Left renal pelvis (tissue), 4 donors: ENCODE results near the gene C1QTNF2. TPM values are rescaled to one million over a fixed set of nuclear protein-coding genes. Genes with fewer than 3 reads are reported as not detected.

ENCODE experiments used
- DNase-seq, 4 donors: peaks; one replicate each; pipeline ENCODE4 v3.0.0-alpha.2; 2013; ENCODE audit warnings: low read depth in 4 of 4, low spot score in 3 of 4
- polyA plus RNA-seq, 4 donors: library from polyadenylated mRNA; unstranded; fragments of 120-200 nt; gene quantifications; one replicate each; pipeline ENCODE4 v1.2.1, GENCODE V29; 2013; ENCODE audit not compliant: insufficient read length in 4 of 4

C1QTNF2 gene
- polyA plus RNA-seq, 4 donors, result 1.5 to 27.0 (median 2.4) TPM

- no peak for DNase-seq
These were observed 5.3 kb upstream of the C1QTNF2 start for GRCh38 chr5:160375701-160376100.

GRCh38 chr5:160375166-160375565, 4.7 kb upstream of the C1QTNF2 start:
- DNase-seq, result no peak

- DNase-seq, result no peak
These were observed 868 bp upstream of the C1QTNF2 start for GRCh38 chr5:160371294-160371693.

GRCh38 chr5:160370713-160371034, 248 bp upstream of the C1QTNF2 start:
- DNase-seq, result no peak

DNA sequence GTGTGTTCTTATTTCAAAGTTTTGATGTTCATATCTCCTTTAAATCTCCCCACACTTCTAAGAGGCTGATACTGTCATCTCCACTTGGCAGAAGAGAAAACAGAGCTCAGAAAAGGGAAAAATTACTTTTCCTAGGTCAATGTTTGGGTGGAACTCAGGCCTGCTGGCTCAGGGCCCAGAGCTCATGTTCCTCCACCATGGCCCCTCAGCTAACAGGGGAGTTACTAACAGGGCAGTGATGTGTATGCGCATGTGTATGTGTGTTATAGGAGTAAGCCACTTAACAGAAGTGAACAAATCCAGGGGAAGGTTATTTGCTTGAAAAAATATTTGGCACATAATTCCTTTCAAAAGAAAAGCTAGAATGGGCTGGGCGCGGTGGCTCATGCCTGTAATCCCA, 2.5 kb downstream of the C1QTNF2 start:
- no peak for DNase-seq

GRCh38 chr5:160367261-160367660, 3.2 kb downstream of the C1QTNF2 start:
- DNase-seq, result no peak

DNA sequence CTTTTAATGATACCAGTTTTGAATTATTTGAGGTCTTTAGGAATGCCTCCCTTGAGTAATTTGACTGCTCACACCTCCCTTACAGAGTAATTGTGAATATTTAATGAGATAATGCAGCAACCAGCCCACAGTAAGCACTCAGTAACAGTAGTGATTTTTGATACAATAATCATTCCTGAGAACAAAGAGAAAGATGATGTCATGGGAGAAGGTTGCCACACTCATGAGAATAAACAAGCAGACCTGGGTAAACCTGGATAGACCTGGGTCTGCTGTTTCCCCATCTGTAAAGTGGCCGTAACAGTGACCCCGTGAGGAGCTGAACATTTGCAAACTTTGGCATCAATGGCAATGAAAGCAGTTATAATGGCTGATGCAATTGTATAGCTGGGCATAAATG, 4.2 kb downstream of the C1QTNF2 start:
- DNase-seq, result no peak

DNA sequence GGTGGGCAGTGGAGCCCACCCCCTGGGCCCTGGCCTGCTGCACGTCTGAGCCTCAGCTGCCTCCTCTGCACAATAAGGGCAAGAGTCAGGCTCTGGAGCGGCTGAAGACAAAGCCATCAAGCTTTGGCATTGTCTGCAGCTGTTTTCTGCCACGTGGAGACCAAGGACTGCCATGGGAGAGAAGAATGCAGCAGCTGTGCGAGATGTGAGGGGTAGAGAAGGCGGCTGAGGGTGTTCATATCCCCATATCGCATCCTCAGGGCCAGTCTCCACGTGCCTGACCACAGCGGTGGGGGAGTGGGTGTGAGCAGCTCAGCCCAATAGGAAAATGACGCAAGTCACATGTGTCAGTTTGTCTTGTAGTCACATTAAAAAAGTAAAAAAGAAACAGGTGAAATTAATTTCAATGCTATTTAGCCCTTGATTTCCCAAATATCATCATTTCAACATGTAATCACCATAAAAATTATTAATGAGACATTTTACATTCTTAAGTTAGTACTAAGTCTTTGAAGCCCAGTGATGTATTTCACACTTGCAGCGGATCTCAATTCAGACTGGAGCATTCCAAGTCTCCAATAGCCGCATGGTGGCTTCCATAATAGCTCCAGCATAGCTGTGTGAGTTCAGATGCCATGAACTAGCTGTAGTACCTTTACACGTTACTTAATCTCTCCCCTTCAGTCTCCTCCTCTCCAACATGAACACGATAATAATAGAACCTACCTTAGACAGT, 6.6 kb downstream of the C1QTNF2 start:
- DNase-seq, result no peak

GRCh38 chr5:160363211-160363610, 7.2 kb downstream of the C1QTNF2 start:
- no peak for DNase-seq

DNA sequence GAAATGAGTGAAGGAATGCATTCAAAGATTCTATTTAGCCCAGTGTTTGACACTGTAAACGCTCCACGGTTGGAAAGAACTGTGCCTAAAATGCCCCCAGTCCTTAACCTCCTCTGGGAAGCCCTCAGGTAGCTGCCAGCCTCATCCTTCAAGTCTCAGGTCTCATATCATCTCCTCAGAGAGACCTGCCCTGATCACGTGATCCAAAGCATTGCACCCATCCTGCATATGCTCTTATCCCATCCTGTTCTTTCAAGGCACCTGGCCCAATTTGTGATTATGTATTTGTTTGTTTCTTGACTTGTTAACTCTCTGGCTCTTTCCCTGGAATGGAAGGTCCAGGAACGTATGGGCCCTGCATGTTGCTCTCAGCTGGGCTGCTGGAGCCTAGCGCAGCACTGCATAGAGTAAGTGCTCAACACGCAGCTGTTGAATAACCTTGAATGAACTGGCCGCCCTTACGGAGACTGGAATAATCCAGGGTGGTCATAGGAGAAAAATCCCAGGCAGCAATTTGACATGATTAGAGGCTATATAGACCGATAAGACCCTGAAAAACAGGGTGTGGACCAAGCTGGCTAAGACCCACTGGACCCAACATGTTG, 8.7 kb downstream of the C1QTNF2 start:
- DNase-seq, result no peak

DNA sequence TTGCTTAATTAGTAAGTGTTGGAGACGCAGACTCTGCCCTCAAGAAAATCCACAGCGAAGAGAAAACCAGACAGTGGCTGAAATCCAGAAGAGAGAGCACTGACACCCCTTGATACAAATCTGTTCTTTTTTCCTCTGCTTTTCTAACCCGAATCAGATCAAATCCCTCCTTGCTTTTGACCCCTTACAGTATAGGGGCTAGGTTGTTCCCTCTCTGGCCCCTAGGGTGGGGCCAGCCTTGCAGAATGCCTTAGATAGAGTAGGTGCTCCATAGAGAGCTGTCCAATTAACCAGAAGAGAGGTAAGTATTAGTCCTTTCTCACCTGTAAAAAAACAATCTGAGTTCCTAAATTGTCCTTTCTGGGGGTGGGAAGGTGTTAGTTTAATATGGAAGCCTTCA, 10.1 kb downstream of the C1QTNF2 start:
- no peak for DNase-seq

GRCh38 chr5:160359816-160360215, 10.6 kb downstream of the C1QTNF2 start:
- no peak for DNase-seq

- DNase-seq, result no peak
These were observed 11.2 kb downstream of the C1QTNF2 start for GRCh38 chr5:160359242-160359641.

DNA sequence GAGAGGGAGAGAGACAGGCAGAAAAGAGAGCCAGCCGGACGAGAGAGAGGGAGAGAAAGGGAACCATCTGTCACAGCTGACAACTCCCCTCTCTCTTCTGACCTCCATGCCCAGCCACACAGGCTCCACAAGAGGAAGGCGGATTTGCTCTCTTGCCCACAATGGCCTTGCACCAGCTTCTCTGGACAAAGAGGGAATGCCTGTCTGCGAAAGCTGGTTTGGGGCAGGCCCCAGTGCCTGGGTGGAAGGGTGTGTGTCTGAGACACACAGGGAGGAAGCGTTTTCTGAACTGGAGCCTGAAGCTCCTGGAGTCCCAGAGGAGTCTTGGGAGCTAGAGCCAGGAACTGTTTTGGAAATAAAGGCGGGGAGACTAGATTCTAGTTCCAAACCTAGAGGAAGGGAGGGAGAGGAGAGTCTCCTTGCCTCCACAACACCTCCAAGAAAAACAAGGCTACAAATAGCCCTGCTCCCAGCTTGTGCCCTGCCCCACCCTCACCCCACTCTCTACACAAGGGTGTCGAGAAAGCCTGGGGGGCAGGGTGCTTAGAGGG, 12.5 kb downstream of the C1QTNF2 start:
- DNase-seq, result no peak

- no peak for DNase-seq
These were observed 13.0 kb downstream of the C1QTNF2 start for GRCh38 chr5:160357394-160357793.

GRCh38 chr5:160356550-160357347, 13.7 kb downstream of the C1QTNF2 start:
- DNase-seq, result no peak

DNA sequence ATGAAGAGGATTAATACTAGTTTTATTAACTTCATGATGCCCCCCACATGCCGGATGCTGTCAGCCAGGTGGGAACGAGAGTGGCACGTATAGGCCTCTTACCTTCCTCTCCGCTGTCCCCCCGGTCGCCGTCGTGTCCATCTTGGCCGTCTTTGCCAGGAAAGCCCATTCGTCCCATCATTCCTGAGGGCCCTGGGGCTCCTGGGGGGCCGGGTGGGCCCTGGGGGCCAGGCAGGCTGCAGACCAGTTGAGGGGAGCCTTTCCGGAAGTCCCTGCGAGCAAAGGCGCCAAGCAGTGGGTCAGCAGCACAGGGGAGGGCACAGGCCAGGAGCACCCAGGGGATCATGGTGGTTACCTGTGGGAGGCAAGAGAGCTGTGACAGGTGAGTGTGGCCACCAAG, 15.8 kb downstream of the C1QTNF2 start:
- DNase-seq, result no peak

DNA sequence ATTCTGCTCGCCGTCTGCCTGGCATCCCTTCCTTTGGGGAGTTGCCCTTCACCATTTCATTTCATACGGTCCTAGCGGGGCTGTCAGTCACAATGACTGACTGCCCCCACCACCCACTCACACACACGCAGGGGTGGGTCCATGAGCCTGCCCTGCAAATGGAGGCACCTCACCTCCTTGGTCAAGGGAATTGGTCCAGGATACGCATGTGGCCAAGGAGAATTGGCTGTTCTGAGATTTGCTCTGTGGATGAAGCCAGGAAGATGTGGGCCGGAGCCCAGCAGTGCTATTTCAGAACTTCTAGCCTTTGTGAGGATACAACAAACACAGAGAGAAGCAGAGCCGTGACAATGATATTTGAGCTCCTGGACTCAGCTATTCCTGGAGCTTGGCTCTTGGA, 17.0 kb downstream of the C1QTNF2 start:
- no peak for DNase-seq

GRCh38 chr5:160352308-160352707, 18.1 kb downstream of the C1QTNF2 start:
- DNase-seq, result no peak

GRCh38 chr5:160349935-160350303, 20.5 kb downstream of the C1QTNF2 start:
- DNase-seq, result no peak

GRCh38 chr5:160349249-160349934, 21.0 kb downstream of the C1QTNF2 start:
- no peak for DNase-seq
